ENCODE measurements around the gene MAG. TPM values are rescaled to one million over a fixed set of nuclear protein-coding genes. Genes with fewer than 3 reads are reported as not detected.

MAG gene
- total RNA-seq, 1 experiment from 2014 or later, result not detected

GRCh38 chr19:35352448-35353304 is 60.7 kb downstream of the MAG start:
- no peak overlapping the region for H3K27ac ChIP-seq (ENCODE audit: insufficient read length, low read depth, low read length)
- TF ChIP-seq CTCF (conservative IDR thresholded peaks at IDR 0.05), result peak; percentile 84
- peaks cover 4% of the 10 kb centered on the region for H3K23me2 ChIP-seq (ENCODE audit: insufficient read length, low read depth, low read length, poor library complexity, severe bottlenecking)
- H3K27me3 ChIP-seq (ENCODE audit: insufficient read depth, low read length), result no peaks in the 10 kb centered on the region
- Mint-ChIP-seq H3K4me1 (peaks cover 9 to 11% of the 10 kb centered on the region in 2 experiments), H3K27me3 (ENCODE audit: low read depth) (peaks cover 25% of the 10 kb centered on the region), H3K27ac (peak overlapping the region; percentile 59 to 89 (median 85); a peak in 2 of 7 replicates), H3K36me3 (ENCODE audit: insufficient read depth in 1 of 3, low read depth in 3 of 3) (no peaks in the 10 kb centered on the region; a peak in 1 of 7 replicates), H3K4me3 (peak overlapping the region in 1 of 2 experiments; percentile 12; a peak in 1 of 5 replicates), H3K9me3 (no peaks in the 10 kb centered on the region)
- H2BK15ac ChIP-seq (ENCODE audit: low read depth, low read length), result no peak overlapping the region; the same call in 1 of the 2 replicates
- H3K79me2 ChIP-seq (ENCODE audit: insufficient read depth, low read length), result no peaks in the 10 kb centered on the region
- peaks cover 3% of the 10 kb centered on the region for H4K20me1 ChIP-seq (ENCODE audit: control insufficient read depth, insufficient read depth, insufficient read length)
- no peak overlapping the region for H3T11ph ChIP-seq (ENCODE audit: low read length)
- no CpG with 5 or more reads among the region's 32 CpGs for WGBS (ENCODE audit: extremely low coverage, insufficient read length, low lambda C conversion rate)
- no peak overlapping the region for H2BK20ac ChIP-seq (ENCODE audit: low read depth, low read length, poor library complexity, severe bottlenecking)
- H4K5ac ChIP-seq (ENCODE audit: insufficient read length, low read depth, low read length), result no peak overlapping the region
- peak overlapping the region; percentile 79 for H2AFZ ChIP-seq (ENCODE audit: low read length)
- no peak overlapping the region for H4K8ac ChIP-seq (replicated peaks; ENCODE audit: insufficient read length, low read depth, low read length)
- no peaks in the 10 kb centered on the region for H3K9me3 ChIP-seq (ENCODE audit: control insufficient read depth, low read depth, low read length)
- H3K9ac ChIP-seq (ENCODE audit: extremely low read depth, insufficient read length, low read length), result no peak overlapping the region
- H3K18ac ChIP-seq (ENCODE audit: insufficient read length, low read depth, low read length), result peak overlapping the region; percentile 41
- H3K4me1 ChIP-seq (ENCODE audit: insufficient read depth, low read length), result no peaks in the 10 kb centered on the region; the same call in 1 of the 2 replicates
- H2BK5ac ChIP-seq (ENCODE audit: insufficient read length, low read length), result no peak overlapping the region
- H3K4me2 ChIP-seq (ENCODE audit: insufficient read depth, insufficient read length, low read length), result no peak overlapping the region
- H2BK12ac ChIP-seq (ENCODE audit: insufficient read length, low read depth, low read length), result no peak overlapping the region
- no peak overlapping the region; the same call in 1 of the 2 replicates for H3K14ac ChIP-seq (ENCODE audit: insufficient read depth, low read length)
- no peak overlapping the region for H2BK120ac ChIP-seq (ENCODE audit: low read depth, low read length, poor library complexity, severe bottlenecking)
- H3K79me1 ChIP-seq (ENCODE audit: insufficient read depth, low read depth, low read length, poor library complexity, severe bottlenecking), result no peaks in the 10 kb centered on the region
- peak; percentile 82 for DNase-seq
- H4K91ac ChIP-seq (ENCODE audit: insufficient read length, low read depth, low read length), result no peak overlapping the region
- H3K4ac ChIP-seq (ENCODE audit: low read depth, low read length), result no peak overlapping the region
- no peak overlapping the region for H3K56ac ChIP-seq (ENCODE audit: insufficient read length, low read depth, low read length)
- H3K23ac ChIP-seq (ENCODE audit: insufficient read length, low read depth, low read length), result no peak overlapping the region
- no peak overlapping the region for H2AK5ac ChIP-seq (ENCODE audit: insufficient read length, low read length)

All from H9 (cell line).